Stimulated activated CD8-positive, alpha-beta memory T cell treated with anti-CD3 and anti-CD28 coated beads, Interleukin-7, amount 100 ng/mL, for 4 hours (primary cell): ENCODE data around the gene LCLAT1.
"Not testable (repeated sequence)": the region's sequence is repeated elsewhere in the genome, so short reads cannot be mapped to it uniquely, and the experiment has no call there.

Experiments used
- DNase-seq, 2 donors: peaks; one replicate each; pipeline ENCODE4 v3.0.0-alpha.2; 2020; ENCODE audit warnings: low read depth in 2 of 2

The LCLAT1 gene

DNA sequence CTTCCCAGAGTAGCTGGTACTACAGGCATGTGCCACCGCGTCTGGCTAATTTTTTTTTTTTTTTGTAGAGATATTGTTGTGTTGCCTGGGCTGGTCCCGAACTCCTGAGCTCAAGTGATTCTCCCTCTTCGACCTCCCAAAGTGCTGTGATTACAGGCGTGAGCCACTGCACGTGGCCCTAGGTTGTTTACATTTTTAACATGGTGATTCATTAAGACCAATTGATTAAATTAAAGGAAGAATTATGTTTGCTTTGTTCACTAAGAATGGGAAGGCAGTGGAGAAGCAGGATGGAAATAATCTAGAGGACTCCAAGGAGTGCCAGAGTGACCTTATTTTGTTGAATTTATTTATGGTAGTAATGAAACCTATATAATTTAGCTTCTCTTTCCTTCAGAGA, 7.5 kb downstream of the LCLAT1 start:
- DNase-seq, result no peak

DNA sequence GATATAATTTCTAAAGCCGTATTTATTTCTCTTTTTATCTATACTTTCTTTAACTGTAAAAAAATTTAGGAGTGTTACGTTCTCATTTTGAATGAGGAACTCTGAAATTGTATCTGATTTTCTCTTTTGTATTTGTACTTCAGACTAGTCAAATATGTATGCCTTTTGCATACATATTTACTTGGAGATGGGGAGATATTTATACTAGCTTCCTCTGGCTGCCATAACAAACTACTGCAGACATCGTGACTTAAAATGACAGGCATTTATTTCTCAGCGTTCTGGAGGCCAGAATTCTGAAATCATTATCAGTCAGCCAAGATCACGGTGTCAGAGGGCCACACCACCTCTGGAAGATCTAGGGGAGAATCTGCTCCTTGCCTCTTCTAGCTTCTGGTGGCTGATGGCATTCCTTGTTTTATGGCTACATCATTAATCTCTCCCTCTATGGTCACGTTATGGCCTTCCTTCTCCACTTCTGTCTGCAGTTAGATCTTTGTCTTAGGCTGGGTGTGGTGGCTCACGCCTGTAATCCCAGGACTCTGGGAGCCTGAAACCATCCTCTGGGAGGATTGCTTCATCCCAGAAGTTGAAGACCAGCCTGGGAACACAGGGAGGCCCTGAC, 8.2 kb downstream of the LCLAT1 start:
- no peak for DNase-seq

DNA sequence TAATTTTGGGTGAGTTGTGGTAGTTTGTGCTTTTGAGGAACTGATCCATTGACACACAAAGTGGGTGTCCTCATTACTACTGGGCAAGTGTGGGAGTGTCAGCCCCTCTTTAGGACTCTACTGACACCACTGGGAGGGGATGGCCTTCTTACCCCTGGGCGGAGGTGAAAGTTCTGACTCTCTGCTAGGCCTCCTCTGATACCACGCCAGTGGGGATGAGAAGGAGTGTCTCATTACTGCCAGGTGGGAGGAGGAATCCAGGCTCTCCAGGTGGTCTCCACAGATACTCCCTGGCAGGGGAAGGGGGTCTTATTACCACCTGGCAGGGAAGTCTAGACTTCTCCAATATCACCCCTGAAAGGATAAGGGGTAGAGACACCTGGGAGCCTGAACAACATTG, 9.1 kb downstream of the LCLAT1 start:
- DNase-seq, result no peak

DNA sequence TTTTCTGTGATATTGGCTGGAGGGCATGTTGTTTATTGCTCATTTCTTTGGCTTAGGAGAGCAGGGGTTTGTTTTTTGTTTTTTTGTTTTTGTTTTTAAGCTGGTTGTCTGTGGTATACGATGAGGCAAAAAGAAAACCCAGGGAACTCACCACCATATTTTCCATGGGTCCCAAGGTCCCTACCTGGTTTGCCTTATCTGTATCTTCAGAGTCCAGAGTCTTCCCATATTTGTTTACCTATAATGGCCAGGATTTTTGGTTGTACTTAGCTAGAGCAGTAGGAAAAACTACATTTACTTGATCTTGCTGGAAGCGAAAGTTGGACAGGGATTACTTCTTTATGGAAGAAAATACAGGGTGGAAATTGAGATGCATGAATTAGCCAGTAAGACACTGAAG, 9.5 kb downstream of the LCLAT1 start:
- no peak for DNase-seq

DNA sequence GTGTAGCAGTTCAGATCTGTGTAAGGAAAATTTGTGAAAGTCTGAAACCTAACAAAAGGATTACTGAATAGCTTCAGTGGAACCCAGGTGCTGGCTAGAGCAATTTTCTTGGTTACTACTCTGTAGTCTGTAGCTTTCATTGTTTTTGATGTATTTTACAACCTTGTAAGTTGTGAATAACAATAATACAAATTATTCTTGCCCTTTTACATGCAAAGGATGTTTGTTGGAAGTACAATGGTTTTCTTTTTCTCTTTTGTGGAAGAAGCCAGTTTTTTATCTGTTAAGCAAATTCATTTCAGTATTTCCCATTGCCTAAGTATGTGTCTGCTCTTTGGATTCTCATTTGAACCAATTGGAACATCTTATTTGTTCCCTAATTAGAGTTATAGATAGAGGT, 10.2 kb downstream of the LCLAT1 start:
- DNase-seq, result no peak

DNA sequence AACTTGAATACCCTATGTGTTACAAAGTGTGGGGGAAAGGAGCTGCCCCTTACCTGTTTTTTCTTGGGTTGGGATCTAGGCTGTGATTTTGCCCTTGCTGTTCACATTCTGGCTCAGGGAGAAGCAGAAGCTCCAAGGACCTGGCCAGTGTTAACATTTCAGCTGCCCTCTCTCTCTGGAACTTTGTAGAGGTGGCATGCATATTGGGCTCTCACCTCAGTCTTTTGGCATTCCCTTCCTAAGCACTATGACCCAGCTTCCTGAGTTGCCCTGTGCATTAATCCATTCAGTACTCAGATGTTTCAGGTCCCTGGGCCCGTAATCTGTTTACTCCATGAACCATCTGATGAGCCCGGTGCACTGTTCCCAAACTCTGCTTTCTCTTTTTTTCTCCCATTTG, 12.1 kb downstream of the LCLAT1 start:
- no peak for DNase-seq

DNA sequence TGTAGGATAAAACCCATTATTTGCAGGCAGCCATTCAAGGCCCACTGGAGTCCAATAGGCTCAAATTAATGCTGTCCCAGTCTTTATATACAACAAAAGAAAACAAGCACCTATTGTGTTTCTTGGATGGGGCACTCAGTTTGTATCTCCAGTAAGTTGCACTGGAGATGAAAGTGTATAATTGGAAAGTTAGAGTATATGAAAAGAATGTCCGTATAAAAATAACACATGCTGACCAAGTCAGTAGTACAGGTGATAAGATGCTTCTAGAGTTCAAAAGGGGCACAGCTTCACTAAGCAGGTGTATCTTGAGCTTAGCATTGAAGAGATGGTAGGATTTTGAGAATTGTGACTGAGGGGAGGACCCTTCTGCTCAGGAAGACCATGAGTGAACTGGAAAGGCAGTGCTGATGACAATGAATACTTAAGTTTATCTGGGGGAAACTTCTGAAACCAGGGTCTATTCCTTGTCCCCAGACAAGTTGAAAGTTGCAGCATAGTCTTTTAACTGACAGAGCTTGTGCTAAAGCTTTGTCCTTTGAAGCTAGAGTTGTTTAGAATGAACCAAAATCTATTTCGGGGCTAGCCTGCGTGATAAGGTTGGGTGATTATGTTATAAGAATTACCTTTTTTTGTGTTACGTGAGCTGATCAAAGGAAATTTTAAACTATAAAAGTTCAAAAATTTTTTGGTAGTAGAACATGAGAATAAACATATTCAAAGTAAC, 15.2 kb downstream of the LCLAT1 start:
- DNase-seq, result no peak

DNA sequence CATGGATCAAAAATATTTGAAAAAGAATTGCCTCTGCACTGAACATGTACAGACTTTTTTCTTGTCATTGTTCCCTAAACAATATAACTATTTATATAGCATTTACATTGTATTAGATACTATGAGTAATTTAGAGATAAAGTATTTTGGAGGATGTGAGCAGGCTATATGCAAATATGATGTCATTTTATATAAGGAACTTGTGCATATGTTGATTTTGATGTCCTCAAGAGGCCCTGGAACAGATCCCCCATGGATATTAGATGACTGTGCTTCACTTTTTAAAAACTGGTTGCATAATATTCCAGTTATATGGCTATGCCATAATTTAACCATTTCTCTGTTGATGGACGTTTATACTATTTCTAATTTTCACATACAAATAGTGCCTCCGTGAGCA, 16.5 kb downstream of the LCLAT1 start:
- no peak for DNase-seq

DNA sequence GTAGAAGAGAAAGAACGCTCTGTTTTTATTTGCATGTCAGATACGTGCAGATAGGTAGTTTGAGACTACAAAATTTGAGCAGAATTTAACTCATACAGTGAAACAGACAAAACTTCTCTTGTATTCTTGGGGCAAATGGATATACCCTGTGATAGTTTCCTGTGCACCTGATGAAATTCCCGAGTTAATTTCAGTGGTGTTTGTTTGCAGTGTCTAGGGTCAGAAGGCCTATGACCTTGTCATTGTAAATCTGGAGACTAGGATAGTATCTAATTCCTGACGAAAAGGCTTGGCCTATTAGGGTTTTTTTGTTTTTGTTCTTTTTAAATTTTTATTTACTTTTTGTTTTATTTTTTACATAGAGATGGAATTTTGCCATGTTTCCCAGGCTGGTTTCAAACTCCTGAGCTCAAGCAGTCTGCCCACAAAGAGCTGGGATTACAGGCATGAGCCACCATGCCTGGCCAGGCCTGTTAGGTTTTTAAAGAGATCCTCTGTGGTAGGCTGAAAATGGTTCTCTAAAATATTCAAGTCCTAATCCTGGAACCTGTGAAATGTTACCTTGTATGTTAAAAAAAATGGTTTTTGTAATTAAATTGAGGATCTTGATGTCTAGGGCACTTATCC, 17.6 kb downstream of the LCLAT1 start:
- DNase-seq, result no peak

DNA sequence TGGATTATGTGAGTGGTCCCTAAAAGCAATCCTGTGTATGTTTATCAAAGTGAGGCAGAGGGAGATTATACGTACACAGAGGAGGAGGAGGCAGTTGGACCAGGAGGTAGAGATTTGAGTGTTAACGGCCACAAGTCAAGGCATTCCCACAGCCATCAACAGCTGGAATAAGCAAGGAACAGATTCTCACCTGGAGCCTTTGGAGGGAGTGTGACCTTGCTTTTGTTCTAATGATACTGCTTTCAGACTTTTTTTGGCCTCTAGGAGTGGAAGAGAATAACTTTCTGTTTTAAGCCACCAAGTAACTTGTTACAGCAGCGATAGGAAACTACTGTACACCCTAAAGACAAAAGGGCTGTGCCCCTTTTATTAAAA, 18.1 kb downstream of the LCLAT1 start:
- DNase-seq, result no peak

DNA sequence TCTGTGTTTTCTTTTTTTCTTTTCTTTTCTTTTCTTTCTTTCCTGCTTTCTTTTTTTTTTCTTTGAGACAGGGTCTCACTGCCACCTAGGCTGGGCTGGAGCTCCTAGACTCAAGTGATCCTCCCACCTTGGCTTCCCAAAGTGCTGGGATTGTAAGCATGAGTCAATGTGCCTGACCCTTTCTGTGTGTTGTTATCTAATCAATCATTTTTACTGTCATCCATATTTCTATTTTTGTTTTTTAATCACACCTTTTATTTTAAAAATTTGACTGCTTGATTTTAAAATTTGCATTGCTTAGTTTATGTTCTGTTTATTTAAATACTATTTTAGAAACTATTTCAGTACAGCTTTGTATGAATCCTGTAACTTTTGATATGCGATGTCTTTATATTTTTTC, 19.2 kb downstream of the LCLAT1 start:
- no peak for DNase-seq

DNA sequence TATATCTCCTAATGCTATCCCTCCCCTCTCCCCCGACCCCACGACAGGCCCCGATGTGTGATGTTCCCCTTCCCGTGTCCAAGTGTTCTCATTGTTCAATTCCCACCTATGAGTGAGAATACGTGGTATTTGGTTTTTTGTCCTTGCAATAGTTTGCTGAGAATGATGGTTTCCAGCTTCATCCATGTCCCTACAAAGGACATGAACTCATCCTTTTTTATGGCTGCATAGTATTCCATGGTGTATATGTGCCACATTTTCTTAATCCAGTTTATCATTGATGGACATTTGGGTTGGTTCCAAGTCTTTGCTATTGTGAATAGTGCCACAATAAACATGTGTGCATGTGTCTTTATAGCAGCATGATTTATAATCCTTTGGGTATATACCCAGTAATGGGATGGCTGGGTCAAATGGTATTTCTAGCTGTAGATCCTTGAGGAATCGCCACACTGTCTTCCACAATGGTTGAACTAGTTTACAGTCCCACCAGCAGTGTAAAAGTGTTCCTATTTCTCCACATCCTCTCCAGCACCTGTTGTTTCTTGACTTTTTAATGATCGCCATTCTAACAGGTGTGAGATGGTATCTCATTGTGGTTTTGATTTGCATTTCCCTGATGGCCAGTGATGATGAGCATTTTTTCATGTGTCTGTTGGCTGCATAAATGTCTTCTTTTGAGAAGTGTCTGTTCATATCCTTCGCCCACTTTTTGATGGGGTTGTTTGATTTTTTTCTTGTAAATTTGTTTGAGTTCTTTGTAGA, 20.2 kb downstream of the LCLAT1 start:
- not testable (repeated sequence) for DNase-seq

DNA sequence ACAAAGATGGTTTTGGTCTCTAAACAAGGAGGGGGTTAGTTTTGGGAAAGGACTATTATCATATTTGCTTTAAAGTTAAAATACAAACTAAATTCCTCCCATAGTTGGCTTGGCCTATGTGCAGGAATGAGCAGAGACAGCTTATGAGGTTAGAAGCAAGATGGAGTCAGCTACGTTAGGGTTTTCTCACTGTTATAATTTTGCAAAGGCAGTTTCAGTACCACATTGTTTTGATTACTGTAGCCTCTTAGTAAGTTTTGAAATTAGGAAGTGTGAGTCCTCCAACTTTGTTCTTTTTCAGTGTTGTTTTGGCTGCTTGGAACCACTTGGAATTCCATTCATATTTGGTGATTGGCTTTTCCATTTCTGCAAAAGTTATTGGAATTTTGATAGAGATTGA, 23.4 kb downstream of the LCLAT1 start:
- no peak for DNase-seq

DNA sequence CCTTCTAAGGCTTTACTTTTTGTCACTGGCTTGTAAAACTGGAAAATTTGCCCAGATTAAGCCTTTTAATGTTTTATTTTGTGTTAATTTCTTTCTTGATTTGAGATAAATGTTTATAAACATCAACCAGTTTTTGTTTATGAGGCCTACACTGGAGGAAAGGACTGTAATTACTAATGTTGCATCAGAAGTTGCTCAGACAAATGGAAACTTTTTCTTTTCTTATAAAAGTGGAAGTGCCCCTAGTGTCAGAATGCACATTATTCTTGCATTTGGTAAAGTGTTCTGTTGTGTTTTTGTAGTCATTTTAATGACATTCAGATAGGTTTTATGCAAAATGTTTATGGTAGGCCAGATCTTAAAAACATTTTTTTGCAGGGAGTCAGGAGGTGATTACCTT, 25.3 kb downstream of the LCLAT1 start:
- DNase-seq, result no peak

DNA sequence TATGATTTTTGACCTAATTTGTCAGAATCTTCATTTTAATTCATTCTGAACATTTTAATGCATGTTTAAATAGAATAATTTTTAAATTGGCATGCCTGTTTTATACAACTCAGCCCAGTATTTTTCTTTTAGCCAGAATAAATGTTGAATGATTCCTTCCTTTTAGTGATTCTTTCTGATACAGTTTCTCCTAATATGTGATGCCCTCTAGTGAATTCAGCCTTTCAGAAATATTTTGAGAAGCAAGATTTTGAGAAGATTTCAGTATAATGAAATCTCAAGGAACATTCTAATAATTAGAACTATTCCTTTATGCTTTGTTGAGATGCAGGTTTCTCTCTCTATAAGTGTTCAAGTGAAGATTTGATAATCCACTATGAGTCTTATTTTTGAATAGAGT, 28.5 kb downstream of the LCLAT1 start:
- no peak for DNase-seq

DNA sequence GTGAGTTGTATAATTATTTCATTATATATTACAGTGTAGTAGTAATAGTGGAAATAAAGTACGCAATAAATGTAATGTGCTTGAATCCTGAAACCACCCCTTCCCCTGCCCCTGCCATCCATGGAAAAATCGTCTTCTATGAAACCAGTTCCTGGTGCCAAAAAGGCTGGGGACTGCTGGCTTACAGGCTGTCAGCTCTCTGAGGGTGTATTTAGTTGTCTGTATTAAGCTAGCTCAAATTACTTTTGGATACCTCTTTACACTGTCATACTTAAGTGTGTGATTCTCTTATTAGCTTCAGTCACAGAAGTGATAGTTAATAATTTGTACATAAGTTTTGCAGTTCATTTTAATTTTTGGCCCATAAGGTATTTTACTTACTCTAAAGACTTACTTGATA, 29.6 kb downstream of the LCLAT1 start:
- DNase-seq, result no peak

DNA sequence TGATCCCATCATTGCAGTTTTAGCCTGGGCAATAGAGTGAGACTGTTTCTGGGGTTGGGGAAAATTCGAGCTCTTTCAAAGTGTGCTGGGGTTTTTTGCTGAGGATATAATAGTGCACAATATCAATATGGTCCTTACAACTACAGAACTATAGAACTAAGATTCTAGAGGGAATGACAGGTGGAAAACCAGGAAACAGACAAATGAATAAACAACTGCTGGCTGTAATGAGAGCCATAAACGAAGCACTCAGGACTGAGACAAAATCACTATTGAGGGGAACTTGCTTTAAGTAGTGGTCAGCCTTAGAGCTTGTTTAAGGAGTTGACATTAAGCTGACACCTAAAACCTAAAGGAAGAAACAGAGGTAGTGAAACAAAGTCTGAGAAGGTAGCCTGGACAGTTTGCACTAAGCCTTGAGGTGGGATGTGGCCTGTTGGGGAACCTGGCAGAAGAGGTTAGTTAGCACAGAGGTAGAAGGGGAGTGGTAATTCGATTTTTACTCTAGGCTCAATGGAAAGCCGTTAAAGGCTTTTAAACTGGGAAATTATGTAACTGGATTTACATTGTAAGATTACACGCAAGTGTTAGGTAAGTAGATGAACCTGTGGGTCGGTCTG, 33.8 kb downstream of the LCLAT1 start:
- no peak for DNase-seq

DNA sequence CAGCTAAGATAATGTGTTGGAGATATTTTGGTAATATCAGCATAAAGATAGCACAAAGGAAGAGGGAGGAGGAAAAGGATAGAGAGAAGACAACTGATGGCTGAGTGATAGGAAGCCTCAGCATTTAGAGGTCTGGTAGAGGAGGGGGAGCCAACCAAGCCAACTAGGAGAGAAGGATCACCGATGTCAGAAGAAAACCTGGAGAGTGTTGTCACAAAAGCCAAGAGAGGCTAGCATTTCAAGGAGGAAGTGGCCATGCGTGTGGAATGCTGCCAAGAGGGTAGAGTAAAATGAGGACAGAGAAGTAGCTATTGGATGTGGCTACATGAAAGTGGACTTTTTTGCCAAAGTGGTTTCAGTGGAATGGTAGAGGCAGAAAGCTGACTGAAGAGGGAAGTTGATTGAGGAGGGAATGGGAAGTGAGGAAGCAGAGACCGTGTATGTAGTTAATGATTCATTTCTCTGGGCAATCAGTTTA, 34.3 kb downstream of the LCLAT1 start:
- DNase-seq, result no peak

DNA sequence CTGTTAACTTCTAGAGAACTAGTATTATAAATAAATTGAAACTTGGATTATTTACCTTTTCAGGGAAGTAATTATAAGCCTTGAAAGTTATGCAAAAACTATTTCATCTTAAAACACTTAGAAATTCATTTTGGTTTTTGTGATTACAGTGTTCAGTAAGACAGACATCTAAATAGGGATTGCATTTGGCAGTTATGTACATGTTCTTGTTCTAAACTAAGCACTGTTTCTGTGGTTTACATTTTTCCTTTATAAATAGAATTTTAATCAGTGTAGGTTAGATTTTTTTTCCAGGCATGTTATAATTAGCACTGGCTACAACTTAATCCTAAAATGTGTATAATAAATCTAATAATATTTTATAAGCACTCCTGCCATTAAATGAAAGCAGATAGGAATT, 35.0 kb downstream of the LCLAT1 start:
- no peak for DNase-seq

DNA sequence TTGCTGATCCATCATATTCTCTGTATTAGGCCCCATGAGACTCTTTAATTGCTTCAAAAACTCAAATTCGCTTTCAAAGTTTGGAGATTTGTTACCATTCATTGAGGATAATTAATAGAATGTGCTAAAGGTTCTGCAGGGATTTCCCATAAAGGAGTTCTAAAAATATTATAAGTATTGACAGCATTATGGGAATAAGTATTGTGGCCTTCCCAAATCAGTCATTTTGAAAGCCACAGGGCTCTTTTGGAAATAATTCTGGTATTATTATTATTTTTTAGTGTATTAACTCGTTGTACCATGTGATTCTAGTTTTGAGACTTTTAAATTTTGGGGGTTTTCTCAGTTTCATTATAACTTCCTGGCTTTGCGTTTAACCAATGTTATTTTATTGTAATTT, 37.1 kb downstream of the LCLAT1 start:
- no peak for DNase-seq

DNA sequence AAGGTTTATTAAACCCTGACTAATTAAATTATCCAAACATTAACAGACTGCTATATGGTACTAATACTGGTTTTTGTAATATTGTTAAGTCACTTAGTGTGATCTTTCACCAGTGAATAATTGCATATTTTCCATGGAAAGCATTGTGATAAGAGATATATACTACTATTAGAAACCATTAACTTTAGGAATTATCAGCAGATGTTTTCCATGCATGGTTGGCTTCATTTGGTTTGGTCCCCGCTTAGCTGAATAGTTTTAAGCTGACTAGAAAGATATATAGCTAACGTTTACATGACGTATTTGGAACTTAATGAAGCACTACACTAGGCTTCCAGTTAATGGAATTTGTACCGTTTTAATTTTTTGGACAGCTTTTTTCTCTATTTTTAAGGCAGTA, 37.9 kb downstream of the LCLAT1 start:
- no peak for DNase-seq

DNA sequence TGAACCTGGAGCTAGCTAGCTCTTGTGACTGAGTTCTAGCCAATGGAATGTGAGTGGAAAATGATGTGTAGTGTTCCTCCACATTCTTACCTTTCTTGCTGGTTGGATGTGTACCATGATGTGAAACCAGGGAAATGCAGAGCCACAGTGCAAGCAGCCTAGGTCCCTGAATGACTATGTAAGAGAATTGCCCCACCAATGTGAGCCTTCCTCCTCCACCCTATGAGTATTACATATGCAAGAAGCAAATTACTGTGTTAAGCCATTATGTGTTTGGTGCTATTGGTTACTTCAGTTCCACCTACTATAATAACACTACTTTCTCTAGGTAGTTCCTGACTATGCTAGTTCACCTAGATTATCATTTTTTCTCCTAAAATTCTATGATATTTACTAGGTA, 39.6 kb downstream of the LCLAT1 start:
- DNase-seq, result no peak
